ENCODE data around the gene PPP1R1C. TPM values are rescaled to one million over a fixed set of nuclear protein-coding genes. Genes with fewer than 3 reads are reported as not detected.

The PPP1R1C gene
- total RNA-seq, 1 experiment from 2014 or later, result 2.0 TPM

- no peak for TF ChIP-seq CTCF (IDR thresholded peaks at IDR 0.05; ENCODE audit: unreplicated experiment)
- no peak for DNase-seq
- peaks cover 5% of the 10 kb centered on the region for H3K36me3 Mint-ChIP-seq (ENCODE audit: insufficient read depth, unreplicated experiment)
- H3K4me1 Mint-ChIP-seq (ENCODE audit: low read depth, unreplicated experiment), result peaks cover 60% of the 10 kb centered on the region
- H3K27ac Mint-ChIP-seq (ENCODE audit: unreplicated experiment), result no peak overlapping the region
- H3K9me3 Mint-ChIP-seq (ENCODE audit: low read depth, unreplicated experiment), result peaks cover 2% of the 10 kb centered on the region
- BruUV-seq (replicated peaks), result no TSS peak
- no peak overlapping the region for H3K4me3 Mint-ChIP-seq (ENCODE audit: low read depth, unreplicated experiment)
- H3K27me3 Mint-ChIP-seq (ENCODE audit: unreplicated experiment), result no peaks in the 10 kb centered on the region
- CTCF ChIA-PET, result no interaction called here
- intact Hi-C loops (cut with micrococcal nuclease; ENCODE audit: unreplicated experiment), result no loop called here
Observed at GRCh38 chr2:181949047-181949446, 36.6 kb upstream of the PPP1R1C start.

GRCh38 chr2:181952404-181953226 lies 33.0 kb upstream of the PPP1R1C start:
- peaks cover 5% of the 10 kb centered on the region for H3K36me3 Mint-ChIP-seq (ENCODE audit: insufficient read depth, unreplicated experiment)
- intact Hi-C loops (cut with micrococcal nuclease; ENCODE audit: unreplicated experiment), result loop anchor here (5.0 kb wide), 1 partner anchor 125 kb away; no protein-coding TSS in a partner anchor
- peaks cover 45% of the 10 kb centered on the region for H3K4me1 Mint-ChIP-seq (ENCODE audit: low read depth, unreplicated experiment)
- no TSS peak for BruUV-seq (replicated peaks)
- no peak for TF ChIP-seq CTCF (IDR thresholded peaks at IDR 0.05; ENCODE audit: unreplicated experiment)
- peaks cover 2% of the 10 kb centered on the region for H3K9me3 Mint-ChIP-seq (ENCODE audit: low read depth, unreplicated experiment)
- CTCF ChIA-PET, result no interaction called here
- H3K27ac Mint-ChIP-seq (ENCODE audit: unreplicated experiment), result no peak overlapping the region
- no peak for DNase-seq
- H3K27me3 Mint-ChIP-seq (ENCODE audit: unreplicated experiment), result no peaks in the 10 kb centered on the region
- no peak overlapping the region for H3K4me3 Mint-ChIP-seq (ENCODE audit: low read depth, unreplicated experiment)

GRCh38 chr2:181953881-181954537 lies 31.6 kb upstream of the PPP1R1C start:
- intact Hi-C loops (cut with micrococcal nuclease; ENCODE audit: unreplicated experiment), result loop anchor here (5.0 kb wide), 1 partner anchor 123 kb away; no protein-coding TSS in a partner anchor
- H3K27ac Mint-ChIP-seq (ENCODE audit: unreplicated experiment), result peak overlapping the region; percentile 80
- H3K36me3 Mint-ChIP-seq (ENCODE audit: insufficient read depth, unreplicated experiment), result peaks cover 5% of the 10 kb centered on the region
- peaks cover 45% of the 10 kb centered on the region for H3K4me1 Mint-ChIP-seq (ENCODE audit: low read depth, unreplicated experiment)
- TF ChIP-seq CTCF (IDR thresholded peaks at IDR 0.05; ENCODE audit: unreplicated experiment), result no peak
- BruUV-seq (replicated peaks), result no TSS peak
- CTCF ChIA-PET, result interaction anchor here (0.6 to 0.8 kb wide), 3 partner anchors 124 to 168 kb away, joined by 3 to 5 read pairs (median 3); no protein-coding TSS in a partner anchor
- H3K4me3 Mint-ChIP-seq (ENCODE audit: low read depth, unreplicated experiment), result peak overlapping the region; percentile 19
- DNase-seq, result peak; percentile 30
- H3K9me3 Mint-ChIP-seq (ENCODE audit: low read depth, unreplicated experiment), result no peaks in the 10 kb centered on the region
- H3K27me3 Mint-ChIP-seq (ENCODE audit: unreplicated experiment), result no peaks in the 10 kb centered on the region

- peaks cover 45% of the 10 kb centered on the region for H3K4me1 Mint-ChIP-seq (ENCODE audit: low read depth, unreplicated experiment)
- TF ChIP-seq CTCF (IDR thresholded peaks at IDR 0.05; ENCODE audit: unreplicated experiment), result no peak
- peak overlapping the region; percentile 80 for H3K27ac Mint-ChIP-seq (ENCODE audit: unreplicated experiment)
- TSS peak; percentile 76 for BruUV-seq (replicated peaks)
- DNase-seq, result no peak
- CTCF ChIA-PET, result interaction anchor here (0.8 kb wide), 1 partner anchor 123 kb away, joined by 3 read pairs; no protein-coding TSS in a partner anchor
- intact Hi-C loops (cut with micrococcal nuclease; ENCODE audit: unreplicated experiment), result loop anchor here (5.0 kb wide), 1 partner anchor 123 kb away; no protein-coding TSS in a partner anchor
- peaks cover 5% of the 10 kb centered on the region for H3K36me3 Mint-ChIP-seq (ENCODE audit: insufficient read depth, unreplicated experiment)
- H3K27me3 Mint-ChIP-seq (ENCODE audit: unreplicated experiment), result no peaks in the 10 kb centered on the region
- no peaks in the 10 kb centered on the region for H3K9me3 Mint-ChIP-seq (ENCODE audit: low read depth, unreplicated experiment)
- peak overlapping the region; percentile 19 for H3K4me3 Mint-ChIP-seq (ENCODE audit: low read depth, unreplicated experiment)
Observed at GRCh38 chr2:181954538-181954883, 31.1 kb upstream of the PPP1R1C start.
